NCI-H1417 treated with DMSO at 0.1 percent for 48 hours (cell line): Measurements from ENCODE around the gene UBAP2L.

Experiments
- DNase-seq: peaks from one replicate; lab custom pipeline; 2025; lab: John Stamatoyannopoulos, UW

UBAP2L gene, protein sequence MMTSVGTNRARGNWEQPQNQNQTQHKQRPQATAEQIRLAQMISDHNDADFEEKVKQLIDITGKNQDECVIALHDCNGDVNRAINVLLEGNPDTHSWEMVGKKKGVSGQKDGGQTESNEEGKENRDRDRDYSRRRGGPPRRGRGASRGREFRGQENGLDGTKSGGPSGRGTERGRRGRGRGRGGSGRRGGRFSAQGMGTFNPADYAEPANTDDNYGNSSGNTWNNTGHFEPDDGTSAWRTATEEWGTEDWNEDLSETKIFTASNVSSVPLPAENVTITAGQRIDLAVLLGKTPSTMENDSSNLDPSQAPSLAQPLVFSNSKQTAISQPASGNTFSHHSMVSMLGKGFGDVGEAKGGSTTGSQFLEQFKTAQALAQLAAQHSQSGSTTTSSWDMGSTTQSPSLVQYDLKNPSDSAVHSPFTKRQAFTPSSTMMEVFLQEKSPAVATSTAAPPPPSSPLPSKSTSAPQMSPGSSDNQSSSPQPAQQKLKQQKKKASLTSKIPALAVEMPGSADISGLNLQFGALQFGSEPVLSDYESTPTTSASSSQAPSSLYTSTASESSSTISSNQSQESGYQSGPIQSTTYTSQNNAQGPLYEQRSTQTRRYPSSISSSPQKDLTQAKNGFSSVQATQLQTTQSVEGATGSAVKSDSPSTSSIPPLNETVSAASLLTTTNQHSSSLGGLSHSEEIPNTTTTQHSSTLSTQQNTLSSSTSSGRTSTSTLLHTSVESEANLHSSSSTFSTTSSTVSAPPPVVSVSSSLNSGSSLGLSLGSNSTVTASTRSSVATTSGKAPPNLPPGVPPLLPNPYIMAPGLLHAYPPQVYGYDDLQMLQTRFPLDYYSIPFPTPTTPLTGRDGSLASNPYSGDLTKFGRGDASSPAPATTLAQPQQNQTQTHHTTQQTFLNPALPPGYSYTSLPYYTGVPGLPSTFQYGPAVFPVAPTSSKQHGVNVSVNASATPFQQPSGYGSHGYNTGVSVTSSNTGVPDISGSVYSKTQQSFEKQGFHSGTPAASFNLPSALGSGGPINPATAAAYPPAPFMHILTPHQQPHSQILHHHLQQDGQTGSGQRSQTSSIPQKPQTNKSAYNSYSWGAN

DNA sequence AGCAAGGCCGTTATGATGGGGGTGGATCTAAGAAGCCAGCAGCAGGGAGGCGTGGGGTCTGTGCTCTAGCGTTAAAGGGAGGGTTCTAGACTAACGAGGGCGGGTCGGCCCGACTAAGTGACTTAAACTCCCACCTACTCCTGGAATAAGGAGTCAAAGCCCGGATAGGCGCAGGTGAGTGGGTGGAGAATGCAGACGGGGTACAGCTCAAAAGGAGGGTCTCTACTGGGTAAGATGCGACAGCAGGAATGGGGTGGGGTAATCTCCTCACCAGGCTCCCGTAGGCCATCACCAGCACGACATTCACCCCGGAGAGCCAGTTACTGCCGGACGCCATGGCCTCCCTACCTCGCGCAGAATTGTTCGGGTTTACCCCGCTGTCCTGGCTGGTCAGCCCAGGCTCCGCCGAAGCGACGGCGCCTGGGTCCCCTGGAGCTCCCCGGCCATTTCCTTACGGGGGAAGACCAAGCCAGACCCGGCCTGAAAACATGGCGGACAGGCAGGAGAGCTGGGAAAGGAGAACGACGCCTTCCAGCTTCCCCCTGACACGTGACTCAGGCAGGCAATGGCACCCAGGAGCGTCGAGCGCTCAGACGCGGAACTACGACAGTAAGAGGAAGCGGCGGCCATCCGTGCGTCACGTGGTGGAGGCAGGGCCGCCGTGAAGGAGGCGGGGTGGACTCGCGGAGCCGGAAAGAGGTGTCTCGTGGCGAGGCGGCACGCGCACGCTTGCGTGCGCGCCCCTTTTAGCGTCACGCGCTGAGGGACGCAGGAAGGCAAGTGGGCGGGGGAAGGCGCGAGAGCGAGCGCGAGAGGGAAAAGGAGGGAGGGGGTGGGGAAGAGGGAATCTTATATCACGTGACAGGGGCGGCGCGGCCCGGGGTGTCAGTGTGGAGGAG, at the start of gene UBAP2L:
TSS of gene UBAP2L (plus strand) at position 885 of the 899 bp plus-strand sequence. CDS start 4,169 bp downstream, outside the sequence.
- DNase-seq = peak; percentile 92

DNA sequence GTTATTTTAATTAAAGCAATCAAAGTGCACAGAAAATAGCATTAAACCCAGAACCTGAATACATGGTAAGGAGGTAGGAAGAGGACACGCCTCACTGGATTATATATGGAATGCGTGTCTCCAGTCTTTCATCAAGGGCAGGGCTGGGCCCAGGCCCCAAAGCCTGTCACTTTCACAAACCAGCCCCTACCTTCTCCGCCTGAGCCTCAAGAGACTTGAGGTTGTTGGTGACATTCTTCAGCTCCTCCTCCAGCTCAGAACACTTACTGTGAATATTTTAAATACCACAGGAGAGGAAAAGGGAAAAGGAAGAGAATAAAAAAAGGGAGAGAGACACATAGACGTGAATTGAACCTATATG, 49.6 kb upstream of the UBAP2L start:
- DNase-seq = no peak

DNA sequence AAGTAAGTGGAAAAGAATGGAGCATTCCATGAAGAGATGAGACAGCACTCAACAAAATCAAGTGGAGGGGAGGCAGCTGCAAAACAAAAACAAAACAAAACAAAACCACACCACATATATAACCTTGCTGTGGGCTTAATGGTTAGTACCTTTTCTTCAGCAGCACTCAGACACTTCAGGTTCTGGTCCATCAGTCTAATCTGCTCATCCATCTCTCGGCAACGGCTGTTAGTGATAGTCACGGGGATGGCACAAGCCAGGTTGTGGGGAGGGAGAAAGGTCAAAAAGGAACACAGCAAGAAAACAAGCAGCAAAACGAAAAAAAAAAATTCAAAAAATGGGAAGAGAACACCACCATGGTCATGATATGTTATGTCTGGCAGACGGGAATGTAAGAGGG, 48.9 kb upstream of the UBAP2L start:
- DNase-seq = no peak

DNA sequence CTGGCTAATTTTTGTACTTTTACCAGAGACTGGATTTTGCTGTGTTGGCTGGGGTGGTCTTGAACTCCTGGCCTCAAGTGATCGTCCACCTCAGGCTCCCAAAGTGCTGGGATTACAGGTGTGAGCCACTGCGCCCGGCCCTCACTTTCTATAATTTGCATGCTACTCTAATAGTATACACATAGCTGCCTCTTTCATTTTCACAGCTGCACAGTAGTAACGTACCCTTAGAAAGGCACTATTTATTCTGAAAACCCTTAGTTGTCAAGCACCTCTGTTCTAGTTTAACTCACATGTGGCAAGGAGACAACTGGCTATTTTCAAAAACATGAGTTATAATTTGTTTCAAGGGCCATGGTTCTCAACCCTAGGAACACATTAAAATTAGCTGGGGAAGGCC, 46.1 kb upstream of the UBAP2L start:
- DNase-seq = no peak

DNA sequence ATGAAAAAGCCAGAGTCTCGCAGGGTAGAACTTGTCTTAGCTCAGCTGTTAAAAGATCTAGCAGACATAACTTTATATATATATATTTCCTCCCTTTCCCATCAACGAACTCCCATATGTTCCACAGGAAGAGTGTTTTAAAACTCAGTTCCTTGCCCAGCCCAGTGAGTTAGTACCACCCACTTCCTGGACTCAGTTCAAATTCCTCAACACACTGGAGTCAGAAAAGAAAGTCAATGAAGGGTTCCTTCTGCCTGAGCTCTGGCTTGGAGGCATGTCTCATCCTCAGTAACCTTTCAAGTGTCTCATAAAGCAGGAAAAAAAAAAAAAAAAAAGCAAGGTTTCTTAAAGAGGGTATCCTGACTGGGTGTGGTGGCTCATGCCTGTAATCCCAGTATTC, 44.4 kb upstream of the UBAP2L start:
- DNase-seq = no peak

DNA sequence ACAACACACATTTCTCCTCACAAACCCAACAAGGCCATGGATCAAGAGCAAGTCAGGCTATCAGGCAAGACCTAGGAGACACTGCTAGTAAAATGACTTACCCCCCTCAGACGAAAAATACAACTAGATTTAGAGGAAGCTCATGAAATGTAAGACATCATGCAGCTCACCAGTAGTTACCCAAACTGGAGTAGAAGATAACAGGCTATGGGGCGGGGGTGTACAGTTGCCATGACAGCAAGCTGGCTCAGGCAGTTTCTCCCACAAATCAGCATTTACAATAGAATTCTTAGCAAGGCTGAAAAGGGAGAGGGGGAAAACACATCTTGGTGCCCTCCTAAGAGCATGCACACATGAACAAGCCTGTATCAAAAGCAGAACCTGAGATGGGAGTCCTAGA, 42.7 kb upstream of the UBAP2L start:
- DNase-seq = no peak

DNA sequence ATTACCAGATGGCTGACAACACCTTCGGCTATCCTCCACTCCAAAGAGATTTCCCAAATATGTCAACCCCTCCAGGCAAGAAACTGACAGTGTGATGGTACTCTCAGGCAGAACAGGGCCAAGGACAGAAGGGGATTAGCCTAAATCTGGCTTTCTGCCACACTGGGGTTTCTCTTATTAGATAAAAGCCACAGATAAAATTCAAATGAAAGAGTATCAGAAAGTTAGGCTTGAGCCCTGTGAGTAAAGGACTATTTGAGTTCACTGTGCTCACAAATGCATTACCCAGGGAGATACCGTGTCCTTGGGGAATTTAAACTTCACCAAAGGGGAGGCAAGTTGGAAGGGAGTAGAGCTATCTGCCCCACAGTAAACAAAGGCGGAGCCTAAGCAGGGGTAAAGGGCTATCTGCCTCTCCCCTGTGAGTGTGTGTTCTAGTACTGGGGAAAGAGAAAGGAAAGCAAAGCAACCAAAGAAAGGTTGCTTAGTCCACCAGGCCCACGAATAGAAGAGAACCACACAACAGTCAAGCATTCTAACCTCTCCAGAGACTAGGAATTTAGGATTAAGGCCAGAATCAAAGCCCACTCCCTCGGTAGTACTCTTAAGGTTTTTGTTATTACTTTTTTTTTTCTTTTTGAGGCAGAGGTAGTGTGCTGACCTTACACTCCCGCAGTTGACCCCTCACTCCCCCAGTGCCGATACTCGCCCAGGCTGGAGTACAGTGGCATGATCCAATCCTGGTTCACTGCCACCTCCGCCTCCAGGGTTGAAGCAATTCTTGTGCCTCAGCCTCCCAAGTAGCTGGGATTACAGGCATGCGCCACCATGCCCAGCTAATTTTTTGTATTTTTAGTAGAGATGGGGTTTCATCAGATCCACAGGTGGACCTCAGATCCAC, 41.6 kb upstream of the UBAP2L start:
- DNase-seq = no peak

DNA sequence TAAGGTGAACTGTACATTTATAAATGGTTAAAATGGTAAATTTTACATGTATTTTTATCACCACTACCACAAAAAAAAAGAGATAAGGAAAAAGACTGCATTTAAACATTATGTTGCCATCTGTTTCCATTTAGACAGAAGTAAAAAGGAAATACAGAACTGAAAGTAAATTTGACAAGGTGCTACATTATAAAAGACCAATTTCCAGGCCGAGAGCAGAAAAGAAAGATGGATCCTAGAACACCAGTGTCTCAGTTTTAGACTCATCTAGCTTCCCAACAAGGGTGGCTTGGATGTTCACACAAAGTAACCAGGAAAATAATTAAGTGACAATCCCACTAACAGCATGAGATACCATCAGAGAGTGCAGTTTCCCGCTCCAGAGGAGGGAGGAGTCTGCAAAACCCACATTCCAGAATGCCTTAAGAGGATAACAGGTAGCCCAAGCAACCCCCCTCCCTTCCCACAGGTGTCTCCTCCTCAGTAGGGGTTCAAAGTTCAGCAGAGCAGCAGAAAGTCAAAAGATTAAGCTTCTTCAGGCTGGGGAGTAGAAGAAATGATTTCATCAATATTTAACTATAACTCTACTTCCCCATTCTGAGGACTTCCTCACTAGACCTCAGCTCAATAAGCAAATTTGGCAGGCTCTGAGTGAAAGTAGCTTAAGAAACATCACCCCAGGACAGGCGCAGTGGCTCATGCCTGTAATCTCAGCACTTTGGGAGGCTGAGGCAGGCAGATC, 40.6 kb upstream of the UBAP2L start:
- DNase-seq = no peak

DNA sequence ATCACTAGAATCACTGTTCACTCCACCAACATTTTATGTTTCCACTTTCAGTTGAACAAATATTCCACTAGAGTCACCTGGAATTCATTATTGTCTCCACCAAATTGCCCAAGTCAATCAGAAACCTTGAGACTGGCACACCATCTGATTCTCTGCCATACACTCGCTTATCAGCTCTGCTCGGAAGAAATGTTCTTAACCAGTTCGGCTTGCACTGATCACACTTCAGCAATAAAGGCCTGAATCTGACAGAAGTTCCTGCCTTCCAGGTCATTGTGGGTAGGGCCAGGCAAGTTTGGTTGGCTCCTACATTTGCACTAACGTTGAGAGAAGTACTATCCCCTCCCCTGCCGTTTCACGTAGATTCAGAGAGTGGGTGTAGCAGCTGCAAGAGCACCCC, 38.8 kb upstream of the UBAP2L start:
- DNase-seq = no peak

DNA sequence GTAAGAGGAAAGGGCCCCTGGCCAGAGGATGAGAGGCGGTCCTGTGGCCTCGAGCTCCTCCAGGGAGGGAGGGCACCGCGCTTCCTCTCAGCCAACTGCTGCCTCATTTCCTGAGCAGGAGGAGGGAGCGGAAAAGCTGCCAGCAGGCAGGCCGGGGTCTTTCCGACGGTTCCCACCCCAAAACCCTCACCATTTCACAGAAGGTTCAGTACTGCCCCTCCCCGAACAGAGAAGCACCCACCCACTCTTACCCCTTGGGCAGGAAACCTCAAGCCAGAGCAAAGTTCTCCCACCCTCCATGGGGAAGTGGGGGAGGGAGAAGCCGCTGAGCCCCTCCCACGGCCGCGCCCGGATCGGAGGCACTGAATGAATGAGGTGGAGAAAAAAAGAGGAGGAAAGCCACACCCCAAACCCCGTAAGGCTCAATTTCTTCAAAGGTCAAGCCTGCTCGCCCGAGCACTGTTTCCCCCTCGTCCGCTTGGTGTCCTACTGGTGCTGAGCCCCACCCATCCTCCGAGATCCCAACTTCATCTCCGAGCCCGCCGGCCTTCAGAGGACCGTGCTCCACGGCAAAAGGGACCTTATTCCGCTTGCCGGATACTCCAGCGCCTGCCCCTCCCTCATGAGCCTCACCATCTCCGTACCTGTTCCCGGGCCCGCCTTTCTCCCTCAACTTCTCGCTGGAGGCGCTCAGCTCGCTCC, 38.3 kb upstream of the UBAP2L start:
- DNase-seq = no peak

DNA sequence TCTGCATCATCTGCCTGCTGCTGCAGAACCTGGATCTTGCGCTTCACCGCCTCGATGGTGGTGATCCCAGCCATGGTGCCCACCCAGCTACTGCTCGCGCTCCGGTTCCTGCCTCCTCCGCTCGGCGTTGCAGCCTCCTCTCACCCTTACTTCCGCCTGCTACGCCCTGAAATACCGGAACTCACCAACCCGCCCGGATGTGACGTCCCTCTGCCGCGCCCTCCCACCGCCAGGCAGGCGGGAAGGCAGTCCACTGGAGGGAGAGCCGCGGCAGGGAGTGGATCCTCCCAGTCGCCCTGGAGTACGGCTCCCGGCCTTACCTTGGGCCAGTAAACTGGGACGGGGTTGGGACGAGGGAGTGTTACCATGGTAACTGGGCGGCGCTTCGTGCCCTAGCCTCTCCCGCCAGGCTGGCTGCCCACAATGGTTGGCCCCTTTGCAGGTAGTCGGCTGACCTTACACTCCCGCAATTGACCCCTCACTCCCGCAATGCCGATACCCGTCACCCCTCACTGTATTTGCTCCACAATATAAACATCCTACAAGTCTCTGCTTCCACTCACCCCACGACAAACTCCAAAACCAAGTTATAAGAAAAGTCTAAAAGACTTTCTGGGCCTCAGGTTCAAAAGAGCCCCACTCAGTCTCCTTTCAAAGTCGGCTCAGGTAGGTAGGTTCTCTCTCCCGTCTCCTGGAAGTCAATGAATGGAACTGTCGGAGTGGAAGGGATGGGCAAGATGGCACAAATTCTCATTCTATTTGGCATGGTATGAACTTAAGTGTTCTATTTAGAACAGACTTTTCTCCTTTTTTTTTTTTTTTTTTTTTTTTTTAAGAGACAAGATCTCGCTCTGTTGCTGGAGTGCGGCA, 37.5 kb upstream of the UBAP2L start:
- DNase-seq = peak; percentile 90

DNA sequence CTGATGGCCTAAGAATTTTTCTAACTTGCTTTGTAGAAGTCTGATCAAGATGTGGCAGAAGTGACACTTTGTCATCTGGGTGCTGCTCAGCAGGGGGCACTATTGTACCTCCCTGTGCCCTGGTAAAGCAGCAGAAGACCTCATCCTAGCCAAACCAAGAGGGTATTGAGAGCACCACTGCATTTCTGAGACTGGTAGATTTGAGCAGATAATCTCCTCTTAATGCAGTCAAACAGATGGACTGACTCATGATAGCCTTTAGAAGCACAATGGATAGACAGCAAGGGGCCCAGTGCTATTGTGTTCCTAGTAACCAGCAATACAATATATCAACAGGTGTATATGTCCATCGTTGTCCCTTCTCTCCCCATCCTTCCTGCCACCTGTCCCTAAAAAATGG, 34.6 kb upstream of the UBAP2L start:
- DNase-seq = peak; percentile 25

DNA sequence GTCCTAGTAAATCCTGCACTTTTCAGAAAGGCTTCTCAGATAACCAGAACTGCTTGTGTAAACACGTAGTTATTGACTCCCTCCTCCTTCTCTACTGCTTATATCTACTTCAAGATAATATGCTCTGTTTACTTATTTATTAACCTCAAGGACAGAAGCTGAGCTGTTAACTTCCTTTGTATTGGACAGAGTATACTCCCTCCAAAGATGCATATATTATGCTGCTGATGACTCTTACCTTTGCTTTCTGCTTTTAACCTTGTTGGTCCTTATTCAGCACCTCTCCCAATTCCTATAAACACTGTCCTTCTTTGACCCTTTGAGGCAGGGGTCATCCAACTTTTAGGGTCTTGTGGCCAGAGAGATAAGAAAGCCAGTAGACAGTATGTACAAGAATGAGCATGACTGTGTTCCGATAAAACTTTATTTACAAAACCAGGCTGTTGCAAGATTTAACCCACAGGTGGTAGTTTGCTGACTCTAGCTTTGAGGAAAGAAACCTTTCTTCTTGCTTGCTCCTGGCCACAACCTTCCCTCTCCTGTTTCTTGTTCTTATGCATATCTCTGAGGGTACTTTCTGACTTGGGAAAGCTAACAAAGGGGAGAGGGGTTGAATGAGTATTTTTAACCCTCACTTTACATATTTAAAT, 33.8 kb upstream of the UBAP2L start:
- DNase-seq = no peak

DNA sequence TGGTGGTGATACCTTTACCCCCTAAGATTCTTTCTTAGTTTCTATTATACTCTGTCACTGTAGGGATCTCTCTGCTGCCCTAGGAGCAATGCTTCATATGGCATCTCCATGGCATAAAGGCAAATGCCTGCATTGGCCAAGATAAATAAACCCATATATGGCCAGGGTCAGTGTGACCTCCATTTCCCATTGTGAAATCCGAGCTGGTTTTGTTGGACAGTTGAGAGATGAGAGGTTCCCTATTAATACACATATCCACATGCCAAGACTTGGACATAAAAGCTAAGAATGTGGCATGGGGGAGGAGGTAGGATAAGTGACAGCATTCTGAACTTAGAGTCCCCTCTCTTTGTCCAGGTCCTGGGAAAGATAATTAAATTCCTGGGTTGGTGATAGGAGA, 30.2 kb upstream of the UBAP2L start:
- DNase-seq = no peak

DNA sequence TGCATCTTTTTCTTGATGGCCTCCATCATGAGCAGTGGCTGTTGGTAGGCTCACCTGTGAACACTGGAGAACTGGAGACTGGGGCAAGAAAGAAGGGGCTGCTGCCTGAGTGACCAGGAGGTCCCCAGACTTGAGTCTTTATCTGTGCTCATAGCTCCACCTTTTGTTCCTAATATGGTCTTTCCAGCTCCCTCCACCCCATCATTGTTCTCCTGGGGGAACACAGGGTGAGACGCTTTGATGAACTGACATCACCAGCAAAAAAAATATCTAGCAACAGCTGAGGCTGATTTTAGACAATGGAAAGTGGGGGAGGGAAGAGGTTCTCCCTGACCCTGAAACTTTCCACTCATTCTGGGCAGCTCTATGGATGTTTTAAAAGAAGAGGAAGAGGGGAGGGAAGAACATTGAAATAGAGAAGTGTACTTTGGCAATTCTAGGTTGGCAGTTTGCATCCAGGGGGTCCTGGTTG, 28.7 kb upstream of the UBAP2L start, which contains the start of gene TPM3:
TSS of gene TPM3 (minus strand) at position 111 of the 472 bp plus-strand sequence. CDS start at position 29, 82 bp downstream.
- DNase-seq = no peak

DNA sequence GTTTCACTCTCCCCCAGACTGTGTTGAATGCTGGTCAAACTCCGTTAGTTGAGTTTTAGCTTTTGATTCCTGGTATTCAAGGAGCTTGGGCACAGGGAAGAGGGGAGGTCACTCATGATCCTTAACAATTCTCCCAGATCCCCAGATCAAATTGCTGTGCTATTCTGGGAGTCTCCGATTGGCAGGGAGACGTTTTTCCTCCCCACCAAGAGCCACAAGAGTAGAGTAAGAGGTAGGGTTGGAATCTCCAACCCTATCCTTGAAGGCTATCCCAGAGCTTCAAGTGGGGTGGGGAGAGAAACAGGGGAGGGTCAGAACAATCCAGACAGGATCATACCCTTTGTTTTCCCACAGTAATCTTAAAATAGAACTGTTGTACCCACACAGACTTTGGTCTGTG, 28.3 kb upstream of the UBAP2L start:
- no peak for DNase-seq

DNA sequence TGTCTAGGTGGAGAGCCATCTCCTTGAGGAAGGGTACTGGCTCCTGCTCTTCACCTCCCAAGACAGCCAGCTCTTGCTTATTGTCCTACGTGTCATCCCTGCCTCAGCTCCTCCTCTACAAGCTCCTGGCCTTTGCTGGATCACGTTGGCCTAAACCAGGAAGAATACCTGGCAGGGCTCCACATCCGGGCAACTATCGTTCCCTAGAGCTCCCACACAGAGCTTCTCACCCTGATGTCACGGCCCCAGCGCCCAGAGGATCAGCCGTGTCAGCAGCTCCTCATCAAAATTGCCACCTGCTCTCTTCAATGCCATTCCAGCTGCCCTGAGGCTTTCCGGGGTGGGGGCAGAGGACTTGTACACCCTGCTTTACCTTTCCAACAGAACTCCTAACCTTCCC, 26.9 kb upstream of the UBAP2L start:
- DNase-seq = no peak
